ENCODE results near the gene SYNJ2BP. TPM values are rescaled to one million over a fixed set of nuclear protein-coding genes. Genes with fewer than 3 reads are reported as not detected.
"Not testable (repeated sequence)": the region's sequence is repeated elsewhere in the genome, so short reads cannot be mapped to it uniquely, and the experiment has no call there.

Gene SYNJ2BP
- total and polyA plus RNA-seq, 12 donors = 11.6 to 64.8 (median 53.9) TPM

DNA sequence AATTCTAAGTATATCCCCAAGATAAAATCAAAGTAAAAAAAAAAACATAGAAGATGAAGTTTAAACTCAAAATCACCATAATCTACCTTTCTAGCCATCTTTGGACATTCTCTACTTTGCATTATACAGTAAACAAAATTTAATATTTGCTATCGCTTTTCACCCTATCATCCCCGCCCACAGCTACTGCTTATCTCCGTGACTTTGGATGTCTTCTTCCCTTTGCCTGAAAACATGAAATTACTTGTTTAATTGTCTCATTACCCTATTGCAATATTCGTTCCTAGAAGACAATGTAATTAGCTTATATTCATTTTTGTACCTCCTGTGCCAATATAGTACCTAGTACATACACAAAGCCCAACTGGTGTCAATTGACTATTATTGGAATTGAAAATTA is 9.3 kb downstream of the SYNJ2BP start:
- H3K9me3 ChIP-seq = peaks cover 0 to 6% (median 0%) of the 10 kb centered on the region in 11 donors
- no peak overlapping the region for H3K27ac ChIP-seq
- peaks cover 0 to 25% (median 0%) of the 10 kb centered on the region in 9 donors for H3K4me1 ChIP-seq
- TF ChIP-seq, protein P1, sequence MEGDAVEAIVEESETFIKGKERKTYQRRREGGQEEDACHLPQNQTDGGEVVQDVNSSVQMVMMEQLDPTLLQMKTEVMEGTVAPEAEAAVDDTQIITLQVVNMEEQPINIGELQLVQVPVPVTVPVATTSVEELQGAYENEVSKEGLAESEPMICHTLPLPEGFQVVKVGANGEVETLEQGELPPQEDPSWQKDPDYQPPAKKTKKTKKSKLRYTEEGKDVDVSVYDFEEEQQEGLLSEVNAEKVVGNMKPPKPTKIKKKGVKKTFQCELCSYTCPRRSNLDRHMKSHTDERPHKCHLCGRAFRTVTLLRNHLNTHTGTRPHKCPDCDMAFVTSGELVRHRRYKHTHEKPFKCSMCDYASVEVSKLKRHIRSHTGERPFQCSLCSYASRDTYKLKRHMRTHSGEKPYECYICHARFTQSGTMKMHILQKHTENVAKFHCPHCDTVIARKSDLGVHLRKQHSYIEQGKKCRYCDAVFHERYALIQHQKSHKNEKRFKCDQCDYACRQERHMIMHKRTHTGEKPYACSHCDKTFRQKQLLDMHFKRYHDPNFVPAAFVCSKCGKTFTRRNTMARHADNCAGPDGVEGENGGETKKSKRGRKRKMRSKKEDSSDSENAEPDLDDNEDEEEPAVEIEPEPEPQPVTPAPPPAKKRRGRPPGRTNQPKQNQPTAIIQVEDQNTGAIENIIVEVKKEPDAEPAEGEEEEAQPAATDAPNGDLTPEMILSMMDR (IDR thresholded peaks at IDR 0.05) = no peak
- no peak overlapping the region for H3K4me3 ChIP-seq
- DNase-seq = no peak
- no peaks in the 10 kb centered on the region for H3K27me3 ChIP-seq
- peaks cover 0 to 35% (median 0%) of the 10 kb centered on the region in 9 donors for H3K36me3 ChIP-seq
- no peak for ATAC-seq
- intact Hi-C loops (cut with DNase I) = no loop called here
- WGBS, 2 donors = 93 to 97% methylated on average over 4 of the region's 4 CpGs

- Histone ChIP-seq H3K4me1 (peaks cover 0 to 22% (median 0%) of the 10 kb centered on the region in 9 donors), H3K36me3 (peaks cover 0 to 35% (median 0%) of the 10 kb centered on the region in 9 donors)
- H3K27me3 ChIP-seq; H3K27ac ChIP-seq; H3K9me3 ChIP-seq; DNase-seq; ATAC-seq; H3K4me3 ChIP-seq; intact Hi-C loops (cut with DNase I): not testable (repeated sequence)
- WGBS, 2 donors = 86 to 94% methylated on average over 4 of the region's 4 CpGs
Measured at GRCh38 chr14:70406216-70406615, 10.7 kb downstream of the SYNJ2BP start.

DNA sequence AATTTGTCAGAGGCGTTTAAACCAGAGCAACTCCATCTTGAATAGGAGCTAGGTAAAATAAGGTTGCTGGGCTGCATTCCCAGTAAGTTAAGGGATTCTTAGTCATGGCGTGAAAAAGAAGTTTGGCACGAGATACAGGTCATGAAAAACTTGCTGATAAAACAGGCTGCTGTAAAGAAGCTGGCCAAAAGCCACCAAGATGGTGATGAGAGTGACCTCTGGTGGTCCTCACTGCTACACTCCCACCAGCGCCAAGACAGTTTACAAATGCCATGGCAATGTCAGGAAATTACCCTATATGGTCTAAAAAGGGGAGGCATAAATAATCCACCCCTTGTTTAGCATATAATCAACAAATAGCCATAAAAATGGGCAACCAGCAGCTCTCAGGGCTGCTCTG is 13.6 kb downstream of the SYNJ2BP start:
- H3K4me1 ChIP-seq = peaks cover 0 to 22% (median 0%) of the 10 kb centered on the region in 9 donors
- peak in 2 of 8 donors; percentile 30 to 67 for ATAC-seq
- WGBS, 2 donors = 40 to 43% methylated on average over 4 of the region's 4 CpGs
- DNase-seq; H3K27ac ChIP-seq; H3K9me3 ChIP-seq; H3K27me3 ChIP-seq; intact Hi-C loops (cut with DNase I); H3K4me3 ChIP-seq: not testable (repeated sequence)
- peaks cover 0 to 11% (median 0%) of the 10 kb centered on the region in 9 donors for H3K36me3 ChIP-seq

DNA sequence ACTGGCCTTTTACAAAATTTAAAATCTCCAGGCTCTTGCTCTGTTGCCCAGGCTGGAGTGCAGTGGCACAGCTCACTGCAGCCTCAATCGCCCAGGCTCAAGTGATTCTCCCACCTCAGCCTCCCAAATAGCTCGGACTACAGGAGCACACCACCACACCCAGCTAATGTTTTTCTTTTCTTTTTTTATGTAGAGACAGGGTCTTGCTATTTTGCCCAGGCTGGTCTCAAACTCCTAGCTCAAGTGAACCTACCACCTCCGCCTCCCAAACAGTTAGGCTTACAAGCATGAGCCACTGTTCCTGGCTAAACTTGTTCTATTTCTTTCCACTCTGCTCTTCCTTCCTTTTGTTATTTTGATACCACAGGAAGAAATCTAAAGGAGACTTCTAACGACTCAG is 15.2 kb downstream of the SYNJ2BP start:
- peaks cover 0 to under 1% (median 0%) of the 10 kb centered on the region in 11 donors for H3K9me3 ChIP-seq
- peaks cover 0 to 19% (median 0%) of the 10 kb centered on the region in 9 donors for H3K36me3 ChIP-seq
- no peaks in the 10 kb centered on the region for H3K27me3 ChIP-seq
- ATAC-seq = no peak
- intact Hi-C loops (cut with DNase I) = no loop called here
- DNase-seq = no peak
- H3K4me3 ChIP-seq = no peak overlapping the region
- H3K4me1 ChIP-seq = peaks cover 0 to 22% (median 0%) of the 10 kb centered on the region in 9 donors
- H3K27ac ChIP-seq = no peak overlapping the region
- 83 to 92% methylated on average over 4 of the region's 4 CpGs for WGBS, 2 donors
- TF ChIP-seq, protein P1 (IDR thresholded peaks at IDR 0.05) = no peak

DNA sequence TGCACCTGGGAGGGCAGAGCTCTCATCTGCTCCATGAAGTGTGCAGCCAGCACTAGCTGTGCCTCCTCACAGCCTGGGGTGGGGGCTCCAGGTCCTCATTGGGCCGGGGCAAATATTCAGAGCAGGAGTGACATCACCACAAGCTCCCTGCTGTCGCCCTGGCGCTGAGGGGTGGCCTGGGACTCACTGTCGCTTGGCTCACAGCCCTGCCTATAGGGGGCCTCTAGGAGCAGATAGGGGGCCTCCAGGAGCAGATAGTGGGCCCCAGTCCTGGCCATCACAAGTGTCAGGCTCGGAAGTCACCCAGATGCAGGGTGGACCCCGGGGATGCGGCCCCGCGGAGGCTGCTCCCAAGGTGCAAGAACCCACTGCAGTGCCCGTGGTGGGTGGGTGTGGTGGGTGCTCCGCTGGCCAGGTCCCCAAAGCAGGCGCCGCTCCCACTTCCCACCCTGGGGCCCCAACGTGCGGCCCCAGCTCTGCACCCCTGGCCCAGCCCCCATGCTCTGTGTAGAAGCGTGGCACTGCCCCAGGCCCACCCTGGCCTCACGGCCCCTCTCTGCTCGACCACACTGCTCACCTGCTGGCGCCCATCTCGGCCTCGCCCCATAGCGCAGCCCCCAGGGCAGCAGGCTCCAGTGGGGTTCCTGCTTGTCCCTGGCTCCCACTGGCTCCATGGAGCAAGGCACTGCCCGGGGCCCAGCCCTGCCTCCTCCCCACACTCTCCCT is 18.0 kb downstream of the SYNJ2BP start:
- Histone ChIP-seq H3K27me3 (no peaks in the 10 kb centered on the region), H3K9me3 (no peaks in the 10 kb centered on the region), H3K27ac (no peak overlapping the region), H3K4me1 (peaks cover 0 to 13% (median 0%) of the 10 kb centered on the region in 9 donors), H3K36me3 (peaks cover 0 to 19% (median 0%) of the 10 kb centered on the region in 9 donors), H3K4me3 (no peak overlapping the region)
- intact Hi-C loops (cut with DNase I) = no loop called here
- ATAC-seq (peak in 3 of 8 donors; percentile 17 to 62 (median 44)), DNase-seq (no peak)
- TF ChIP-seq, protein P1 (IDR thresholded peaks at IDR 0.05) = no peak
- 94 to 95% methylated on average over 23 of the region's 23 CpGs for WGBS, 2 donors

All from heart right ventricle (tissue), 16 donors.